ENCODE results near the gene FKBP7.
"Not testable (repeated sequence)": the region's sequence is repeated elsewhere in the genome, so short reads cannot be mapped to it uniquely, and the experiment has no call there.

The FKBP7 gene

GRCh38 chr2:178427458-178427857 lies 50.9 kb downstream of the FKBP7 start:
- ATAC-seq (ENCODE audit: insufficient read depth, low read depth) = no peak
- TF ChIP-seq EZH2 (IDR thresholded peaks at IDR 0.05; ENCODE audit: borderline replicate concordance, low read depth, low read length, severe bottlenecking) (no peak), CTCF (IDR thresholded peaks at IDR 0.05; ENCODE audit: borderline replicate concordance, extremely low read depth, low read length, poor library complexity, severe bottlenecking) (no peak)
- Histone ChIP-seq H3K36me3 (ENCODE audit: insufficient read depth, low read length) (peaks cover 78% of the 10 kb centered on the region), H4K20me1 (ENCODE audit: insufficient read depth, low read length) (peaks cover 3% of the 10 kb centered on the region; the same call in 1 of the 2 replicates), H3K27me3 (ENCODE audit: insufficient read depth, low read length, poor library complexity) (no peaks in the 10 kb centered on the region), H3K4me1 (ENCODE audit: insufficient read depth, low read length) (no peaks in the 10 kb centered on the region), H3K9ac (ENCODE audit: low read depth, low read length) (no peak overlapping the region), H3K9me3 (ENCODE audit: insufficient read depth, low read length, severe bottlenecking) (peaks cover 2% of the 10 kb centered on the region), H3K4me3 (ENCODE audit: low read depth in 1 of 2, low read length in 2 of 2) (no peak overlapping the region), H3K79me2 (ENCODE audit: insufficient read depth, low read length) (peaks cover 44% of the 10 kb centered on the region), H3K4me2 (ENCODE audit: insufficient read depth, low read length) (no peak overlapping the region), H2AFZ (ENCODE audit: low read depth, low read length) (no peak overlapping the region), H3K27ac (ENCODE audit: low read length) (no peak overlapping the region)
- no peak for DNase-seq

GRCh38 chr2:178426388-178426787 lies 52.0 kb downstream of the FKBP7 start:
- DNase-seq (no peak), ATAC-seq (ENCODE audit: insufficient read depth, low read depth) (no peak)
- TF ChIP-seq CTCF (IDR thresholded peaks at IDR 0.05; ENCODE audit: borderline replicate concordance, extremely low read depth, low read length, poor library complexity, severe bottlenecking) = no peak
- no peak for TF ChIP-seq EZH2 (IDR thresholded peaks at IDR 0.05; ENCODE audit: borderline replicate concordance, low read depth, low read length, severe bottlenecking)
- H3K36me3 ChIP-seq (ENCODE audit: insufficient read depth, low read length) = peaks cover 76% of the 10 kb centered on the region
- no peaks in the 10 kb centered on the region for H3K27me3 ChIP-seq (ENCODE audit: insufficient read depth, low read length, poor library complexity)
- peaks cover 3% of the 10 kb centered on the region; the same call in 1 of the 2 replicates for H4K20me1 ChIP-seq (ENCODE audit: insufficient read depth, low read length)
- H3K79me2 ChIP-seq (ENCODE audit: insufficient read depth, low read length) = peaks cover 48% of the 10 kb centered on the region
- no peak overlapping the region for H3K4me2 ChIP-seq (ENCODE audit: insufficient read depth, low read length)
- no peaks in the 10 kb centered on the region for H3K4me1 ChIP-seq (ENCODE audit: insufficient read depth, low read length)
- no peak overlapping the region for H3K4me3 ChIP-seq (ENCODE audit: low read depth in 1 of 2, low read length in 2 of 2)
- no peak overlapping the region for H3K9ac ChIP-seq (ENCODE audit: low read depth, low read length)
- H3K27ac ChIP-seq (ENCODE audit: low read length) = no peak overlapping the region
- H3K9me3 ChIP-seq (ENCODE audit: insufficient read depth, low read length, severe bottlenecking) = peaks cover 2% of the 10 kb centered on the region
- no peak overlapping the region for H2AFZ ChIP-seq (ENCODE audit: low read depth, low read length)

GRCh38 chr2:178425255-178425827 lies 53.1 kb downstream of the FKBP7 start:
- peaks cover 2% of the 10 kb centered on the region for H3K9me3 ChIP-seq (ENCODE audit: insufficient read depth, low read length, severe bottlenecking)
- peaks cover 73% of the 10 kb centered on the region for H3K36me3 ChIP-seq (ENCODE audit: insufficient read depth, low read length)
- DNase-seq (no peak), ATAC-seq (ENCODE audit: insufficient read depth, low read depth) (no peak)
- H3K9ac ChIP-seq (ENCODE audit: low read depth, low read length) = no peak overlapping the region
- H2AFZ ChIP-seq (ENCODE audit: low read depth, low read length) = no peak overlapping the region
- H3K27me3 ChIP-seq (ENCODE audit: insufficient read depth, low read length, poor library complexity) = no peaks in the 10 kb centered on the region
- H3K79me2 ChIP-seq (ENCODE audit: insufficient read depth, low read length) = peaks cover 55% of the 10 kb centered on the region
- H3K27ac ChIP-seq (ENCODE audit: low read length) = no peak overlapping the region
- no peaks in the 10 kb centered on the region for H3K4me1 ChIP-seq (ENCODE audit: insufficient read depth, low read length)
- no peak overlapping the region for H3K4me2 ChIP-seq (ENCODE audit: insufficient read depth, low read length)
- H4K20me1 ChIP-seq (ENCODE audit: insufficient read depth, low read length) = peaks cover 3% of the 10 kb centered on the region; the same call in 1 of the 2 replicates
- TF ChIP-seq EZH2 (IDR thresholded peaks at IDR 0.05; ENCODE audit: borderline replicate concordance, low read depth, low read length, severe bottlenecking) (no peak), CTCF (IDR thresholded peaks at IDR 0.05; ENCODE audit: borderline replicate concordance, extremely low read depth, low read length, poor library complexity, severe bottlenecking) (no peak)
- no peak overlapping the region for H3K4me3 ChIP-seq (ENCODE audit: low read depth in 1 of 2, low read length in 2 of 2)

- H3K27ac ChIP-seq (ENCODE audit: low read length); H3K4me1 ChIP-seq (ENCODE audit: insufficient read depth, low read length); H3K9me3 ChIP-seq (ENCODE audit: insufficient read depth, low read length, severe bottlenecking); DNase-seq; ATAC-seq (ENCODE audit: insufficient read depth, low read depth); H3K27me3 ChIP-seq (ENCODE audit: insufficient read depth, low read length, poor library complexity); H2AFZ ChIP-seq (ENCODE audit: low read depth, low read length); H3K4me3 ChIP-seq (ENCODE audit: low read depth in 1 of 2, low read length in 2 of 2); H4K20me1 ChIP-seq (ENCODE audit: insufficient read depth, low read length); H3K9ac ChIP-seq (ENCODE audit: low read depth, low read length); H3K4me2 ChIP-seq (ENCODE audit: insufficient read depth, low read length): not testable (repeated sequence)
- peaks cover 67% of the 10 kb centered on the region for H3K36me3 ChIP-seq (ENCODE audit: insufficient read depth, low read length)
- H3K79me2 ChIP-seq (ENCODE audit: insufficient read depth, low read length) = peaks cover 63% of the 10 kb centered on the region
Measured at GRCh38 chr2:178423746-178424145, 54.7 kb downstream of the FKBP7 start.

Measured in DND-41 (cell line).